ENCODE data around the gene GNG12.

GNG12 gene

GRCh38 chr1:67687649-67688048 lies 145.6 kb downstream of the GNG12 start:
- intact Hi-C loops (cut with DNase I) = loop anchor here (2.0 to 5.0 kb wide), 2 partner anchors 71 to 155 kb away; no protein-coding TSS in a partner anchor
- DNase-seq = no peak

- DNase-seq = no peak
- intact Hi-C loops (cut with DNase I) = loop anchor here (2.0 to 5.0 kb wide), 2 partner anchors 72 to 155 kb away; no protein-coding TSS in a partner anchor
These were observed 146.1 kb downstream of the GNG12 start for GRCh38 chr1:67687198-67687545.

DNA sequence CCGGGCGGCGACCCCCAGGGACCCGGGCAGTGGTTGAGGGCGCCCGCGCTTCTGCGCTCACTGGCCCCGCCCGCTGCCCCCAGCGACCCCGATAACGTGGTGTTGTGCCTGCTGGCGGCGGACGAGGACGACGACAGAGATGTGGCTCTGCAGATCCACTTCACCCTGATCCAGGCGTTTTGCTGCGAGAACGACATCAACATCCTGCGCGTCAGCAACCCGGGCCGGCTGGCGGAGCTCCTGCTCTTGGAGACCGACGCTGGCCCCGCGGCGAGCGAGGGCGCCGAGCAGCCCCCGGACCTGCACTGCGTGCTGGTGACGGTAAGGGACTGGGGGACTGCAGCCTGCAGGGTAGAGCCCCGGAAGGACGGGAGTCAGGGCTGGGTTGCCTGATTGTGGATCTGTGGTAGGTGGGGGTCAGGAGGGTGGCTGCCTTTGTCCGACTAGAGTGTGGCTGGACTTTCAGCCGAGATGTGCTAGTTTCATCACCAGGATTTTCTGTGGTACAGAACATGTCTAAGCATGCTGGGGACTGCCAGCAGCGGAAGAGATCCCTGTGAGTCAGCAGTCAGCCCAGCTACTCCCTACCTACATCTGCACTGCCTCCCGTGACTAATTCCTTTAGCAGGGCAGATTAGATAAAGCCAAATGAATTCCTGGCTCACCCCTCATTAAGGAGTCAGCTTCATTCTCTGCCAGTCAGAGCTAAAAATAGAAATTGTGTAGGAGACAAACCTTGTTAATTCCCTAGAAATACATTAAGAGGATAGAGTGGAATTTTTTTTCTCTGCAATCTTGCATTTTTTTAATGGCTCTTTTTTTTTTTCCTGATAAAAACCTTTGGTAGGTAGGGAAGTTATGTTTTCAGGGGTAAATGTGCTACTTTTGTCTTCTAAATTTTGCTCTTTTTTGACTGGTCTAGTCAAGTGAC lies 146.7 kb downstream of the GNG12 start:
- intact Hi-C loops (cut with DNase I) = loop anchor here (2.0 to 5.0 kb wide), 2 partner anchors 72 to 154 kb away; no protein-coding TSS in a partner anchor
- peak; percentile 36 to 92 (median 60) for DNase-seq

DNA sequence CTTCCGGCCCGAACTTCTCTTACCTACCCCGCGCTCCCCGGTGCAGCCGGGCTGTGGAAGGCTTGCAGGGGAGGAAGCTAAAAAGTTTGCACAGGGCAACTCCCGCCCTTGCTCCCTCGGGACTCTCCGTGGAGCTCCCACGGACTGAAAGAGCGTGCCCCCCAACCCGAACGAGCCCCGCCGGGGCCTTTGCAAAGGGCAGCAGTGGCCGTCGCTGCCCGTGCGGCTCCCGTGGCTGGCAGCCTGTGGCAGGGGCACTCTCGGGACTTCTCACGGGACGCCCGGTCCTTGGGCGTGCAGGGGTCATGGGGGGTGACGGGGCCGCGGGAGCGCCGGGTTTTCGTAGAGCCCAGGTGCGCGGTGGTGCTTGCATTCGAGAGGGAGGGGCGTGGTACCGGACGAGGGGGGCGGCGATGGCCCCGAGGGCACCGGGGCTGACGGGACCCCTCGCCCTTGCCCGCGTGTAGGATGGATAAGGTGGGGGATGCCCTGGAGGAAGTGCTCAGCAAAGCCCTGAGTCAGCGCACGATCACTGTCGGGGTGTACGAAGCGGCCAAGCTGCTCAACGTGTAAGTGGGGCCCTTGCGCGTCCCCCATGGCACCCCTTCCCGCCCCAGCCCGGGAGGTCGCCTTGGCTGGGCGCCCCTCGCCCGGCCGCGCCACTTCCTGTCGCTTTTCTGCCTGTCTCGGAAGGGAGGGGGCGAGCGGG lies 147.6 kb downstream of the GNG12 start:
- intact Hi-C loops (cut with DNase I) = loop anchor here (2.0 to 5.0 kb wide), 2 partner anchors 73 to 153 kb away; no protein-coding TSS in a partner anchor
- DNase-seq = peak in 7 of 10 donors; percentile 20 to 85 (median 29)

- intact Hi-C loops (cut with DNase I) = loop anchor here (5.0 kb wide), 1 partner anchor 153 kb away; no protein-coding TSS in a partner anchor
- DNase-seq = peak; percentile 94 to 99 (median 97)
These were observed 148.2 kb downstream of the GNG12 start, which contains the start of gene GADD45A for GRCh38 chr1:67685067-67685557. TSS of gene GADD45A (plus strand) at chr1:67685201. CDS start at chr1:67685495, 294 bp downstream.

DNA sequence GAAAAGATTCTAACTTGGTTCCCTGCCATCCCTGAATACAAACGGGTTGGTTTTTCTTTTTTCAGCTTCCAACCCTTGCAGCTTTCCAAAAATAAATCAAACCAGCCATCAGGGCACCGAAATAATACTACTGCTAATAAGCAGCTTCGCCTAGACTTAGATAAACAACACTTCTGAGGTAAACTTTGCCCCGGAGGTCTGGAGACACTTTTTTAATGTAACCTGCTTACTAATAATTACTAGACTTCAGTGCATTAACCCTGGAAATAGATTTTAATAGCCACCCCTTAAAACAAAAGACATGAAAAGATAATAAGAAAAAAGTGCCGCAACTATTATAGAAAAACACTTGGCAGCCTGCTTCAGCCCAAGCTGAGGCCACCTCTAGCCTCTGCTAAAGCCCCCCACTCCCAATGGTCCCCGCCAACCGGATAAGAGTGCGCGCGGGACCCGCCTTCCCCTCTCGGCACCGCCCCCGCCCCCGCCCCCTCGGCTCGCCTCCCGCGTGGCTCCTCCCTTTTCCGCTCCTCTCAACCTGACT lies 148.7 kb downstream of the GNG12 start:
- intact Hi-C loops (cut with DNase I) = loop anchor here (5.0 kb wide), 1 partner anchor 152 kb away; no protein-coding TSS in a partner anchor
- no peak for DNase-seq

- peak in 5 of 10 donors; percentile 18 to 80 (median 22) for DNase-seq
- intact Hi-C loops (cut with DNase I) = no loop called here
These were observed 149.3 kb downstream of the GNG12 start for GRCh38 chr1:67683766-67684525.

DNA sequence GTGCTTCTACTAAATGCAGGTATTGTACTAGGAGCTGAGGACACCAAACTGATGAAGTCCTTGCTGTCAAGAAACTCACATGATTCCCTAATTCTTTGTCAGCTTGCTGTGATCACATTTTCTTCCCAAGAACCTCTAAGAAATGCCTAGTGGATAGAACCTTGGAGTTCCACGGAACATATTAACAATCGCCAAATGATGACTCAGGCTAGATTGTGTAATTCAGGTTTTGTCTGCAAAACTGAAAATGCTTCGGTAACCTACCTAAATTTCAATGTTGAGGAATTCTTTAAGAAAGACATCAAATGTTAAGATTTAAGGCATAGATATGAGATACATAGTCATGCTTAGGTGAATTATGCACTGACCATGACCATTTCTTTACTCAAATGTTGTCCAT lies 150.0 kb downstream of the GNG12 start:
- intact Hi-C loops (cut with DNase I) = no loop called here
- DNase-seq = no peak

GRCh38 chr1:67682659-67683197 lies 150.5 kb downstream of the GNG12 start:
- intact Hi-C loops (cut with DNase I) = no loop called here
- no peak for DNase-seq

DNA sequence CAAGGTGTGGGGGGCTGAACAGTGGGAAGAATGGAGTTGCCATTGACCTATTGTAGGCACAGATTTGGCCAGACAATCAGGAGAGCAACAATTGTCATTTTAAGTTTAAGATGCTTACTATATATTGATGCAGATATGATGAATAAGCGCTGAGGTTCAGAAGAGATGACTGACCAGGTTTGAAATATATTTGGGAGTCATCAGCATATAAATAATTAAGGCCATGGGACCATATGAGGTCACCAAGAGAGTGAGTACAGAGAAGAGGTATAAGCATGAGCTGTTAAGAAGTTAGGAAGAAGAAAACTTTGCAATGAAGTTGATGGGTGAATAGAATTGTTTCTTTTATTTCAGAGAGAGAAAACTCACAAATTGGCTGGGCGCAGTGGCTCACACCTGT lies 152.8 kb downstream of the GNG12 start:
- no peak for DNase-seq
- intact Hi-C loops (cut with DNase I) = no loop called here

DNA sequence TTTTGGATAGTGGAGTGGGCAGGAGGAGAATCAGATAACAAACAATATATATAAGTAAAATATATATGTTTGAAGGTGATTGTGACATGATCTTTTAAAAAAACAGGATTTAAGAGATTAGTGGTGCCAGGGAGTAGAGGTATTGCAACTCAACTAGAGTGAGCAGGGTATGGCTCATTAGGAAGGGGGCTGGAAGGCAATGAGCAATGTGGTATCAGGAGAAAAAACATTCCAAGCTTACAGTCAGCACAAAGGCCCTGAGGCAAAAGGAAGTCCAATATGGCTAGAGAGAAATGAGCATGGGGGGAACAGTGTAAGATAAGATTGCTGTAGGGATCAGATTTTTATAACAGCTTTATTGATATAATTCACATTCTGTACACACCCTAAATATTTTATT lies 153.6 kb downstream of the GNG12 start:
- DNase-seq = no peak
- intact Hi-C loops (cut with DNase I) = no loop called here

DNA sequence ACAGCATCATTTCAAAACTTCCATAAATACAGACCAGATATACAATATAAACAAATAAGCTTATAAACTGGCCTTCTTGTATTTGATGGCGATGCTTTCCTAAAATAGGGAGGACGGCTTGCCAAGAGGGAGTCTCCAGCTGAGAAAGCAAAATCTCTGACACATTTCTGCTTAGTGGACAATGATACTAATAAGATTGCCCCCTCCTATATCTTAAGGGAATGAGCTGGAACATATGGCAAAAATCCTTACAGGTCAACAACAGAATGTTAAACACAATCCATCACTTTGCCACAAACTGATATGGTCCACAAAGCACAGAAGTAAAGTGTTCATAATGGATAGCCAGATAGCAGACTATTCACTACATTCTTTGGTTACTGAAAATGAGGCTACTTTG lies 155.3 kb downstream of the GNG12 start:
- intact Hi-C loops (cut with DNase I) = no loop called here
- no peak for DNase-seq

DNA sequence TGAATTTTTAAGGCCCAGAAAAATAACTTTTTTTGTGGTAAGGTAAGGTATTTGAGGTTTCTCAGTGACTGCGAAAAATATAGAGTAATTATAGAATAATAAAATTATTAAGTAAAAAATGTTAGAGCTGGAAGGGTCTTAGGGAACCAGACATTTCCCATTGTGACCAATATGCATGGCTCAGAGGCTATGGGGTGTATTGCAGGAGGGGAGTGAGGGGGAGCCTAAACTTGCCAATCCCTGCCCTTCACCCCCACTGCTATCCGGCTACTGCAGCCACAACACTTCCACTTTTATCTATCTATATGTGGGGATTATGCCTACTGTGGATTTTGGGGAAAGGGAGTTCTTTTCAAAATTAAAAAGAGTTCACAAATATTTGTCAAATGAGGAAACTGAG lies 155.9 kb downstream of the GNG12 start:
- intact Hi-C loops (cut with DNase I) = no loop called here
- DNase-seq = no peak

GRCh38 chr1:67676946-67677345 lies 156.3 kb downstream of the GNG12 start:
- DNase-seq = no peak

DNA sequence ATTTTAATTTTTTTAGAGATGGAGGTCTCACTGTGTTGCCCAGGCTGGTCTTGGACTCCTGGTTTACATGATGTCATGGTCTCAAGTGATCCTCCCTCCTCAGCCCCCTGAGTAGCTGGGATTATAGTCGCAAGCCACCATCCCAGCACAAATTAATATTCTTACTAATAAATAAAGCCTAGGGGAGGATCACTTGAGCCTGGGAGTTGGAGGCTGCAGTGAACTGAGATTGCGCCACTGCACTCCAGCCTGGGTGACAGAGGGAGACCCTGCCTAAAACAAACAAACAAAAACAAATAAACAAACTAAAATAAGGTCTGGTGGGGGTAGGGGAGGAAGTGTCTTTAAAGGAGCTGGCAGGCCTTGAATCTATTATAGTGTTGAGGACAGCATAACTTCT lies 157.0 kb downstream of the GNG12 start:
- no peak for DNase-seq
- intact Hi-C loops (cut with DNase I) = no loop called here

More at GRCh38 chr1:67676946-67677345, 156.3 kb downstream of the GNG12 start:
- intact Hi-C loops (cut with DNase I) = no loop called here

DNA sequence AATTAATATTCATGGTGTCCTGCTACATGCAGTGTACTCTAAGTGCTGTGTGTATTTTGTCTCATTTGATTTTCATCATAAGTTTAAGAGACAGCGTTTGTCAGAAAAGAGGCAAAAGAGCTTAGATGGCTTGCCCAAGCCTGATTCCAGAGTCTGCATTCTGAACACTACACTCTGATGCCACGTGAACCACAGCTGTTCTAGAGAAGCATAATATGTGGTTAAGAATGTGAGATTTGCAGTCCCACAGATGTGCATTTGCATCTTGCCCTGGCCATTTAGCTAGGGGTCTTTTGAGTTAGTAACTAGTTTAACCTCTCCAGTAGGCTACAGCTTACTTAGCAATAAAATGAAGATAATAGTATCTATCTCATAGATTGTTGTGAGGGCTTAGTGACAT lies 157.5 kb downstream of the GNG12 start:
- intact Hi-C loops (cut with DNase I) = no loop called here
- DNase-seq = no peak

- intact Hi-C loops (cut with DNase I) = no loop called here
- no peak for DNase-seq
These were observed 158.8 kb downstream of the GNG12 start for GRCh38 chr1:67674260-67675011.

DNA sequence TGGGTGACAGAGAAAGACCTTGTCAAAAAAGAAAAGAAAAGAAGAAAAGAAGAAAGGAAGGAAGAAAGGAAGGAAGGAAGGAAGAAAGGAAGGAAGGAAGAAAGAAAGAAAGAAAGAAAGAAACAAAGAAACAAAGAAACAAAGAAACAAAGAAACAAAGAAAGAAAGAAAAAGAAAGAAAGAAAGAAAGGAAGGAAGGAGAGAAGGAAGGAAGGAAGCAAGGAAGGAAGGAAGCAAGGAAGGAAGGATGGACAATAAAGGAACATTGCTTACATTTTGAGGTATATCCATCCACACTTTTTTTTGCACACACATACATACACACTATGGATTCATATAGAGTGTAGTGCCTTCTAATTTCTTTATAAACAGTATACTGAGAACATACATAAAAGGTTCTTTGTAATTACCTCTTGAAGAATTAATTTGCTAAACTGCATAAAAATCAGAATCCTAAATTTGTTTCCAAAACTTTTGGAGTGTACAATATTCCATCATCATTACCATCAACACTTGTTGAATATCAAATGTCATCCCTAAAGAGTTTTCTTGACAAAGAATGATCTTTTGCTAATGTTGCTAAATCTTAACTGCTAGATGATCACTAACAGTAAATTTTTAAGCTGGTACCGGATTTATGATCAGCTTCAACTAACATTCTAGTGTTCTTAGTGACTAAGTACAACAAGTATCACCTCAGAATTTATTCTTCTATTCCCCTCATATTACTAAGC lies 159.6 kb downstream of the GNG12 start:
- no peak for DNase-seq
- intact Hi-C loops (cut with DNase I) = no loop called here
